ENCODE data around the gene LAMB1. TPM values are rescaled to one million over a fixed set of nuclear protein-coding genes. Genes with fewer than 3 reads are reported as not detected.

Gene LAMB1
- total RNA-seq, 2 experiments from 2014 or later: not detected

GRCh38 chr7:108037741-108038140 lies 34.8 kb upstream of the LAMB1 start:
- Histone ChIP-seq H3K9me3 (ENCODE audit: control insufficient read depth in 1 of 2, insufficient read depth in 1 of 2, low read length in 2 of 2) (no peaks in the 10 kb centered on the region), H3K27me3 (ENCODE audit: control insufficient read depth in 1 of 2, insufficient read depth in 2 of 2, low read length in 2 of 2) (no peaks in the 10 kb centered on the region), H3K36me3 (ENCODE audit: insufficient read depth, low read length) (no peaks in the 10 kb centered on the region), H3K27ac (ENCODE audit: low read depth in 1 of 2, low read length in 2 of 2) (no peak overlapping the region), H3K4me3 (ENCODE audit: low read length) (no peak overlapping the region), H3K4me1 (ENCODE audit: insufficient read depth, low read length) (no peaks in the 10 kb centered on the region)
- Mint-ChIP-seq H3K4me1 (ENCODE audit: low read depth) (no peaks in the 10 kb centered on the region), H3K36me3 (ENCODE audit: low read depth) (no peaks in the 10 kb centered on the region), H3K4me3 (no peak overlapping the region), H3K9me3 (no peaks in the 10 kb centered on the region), H3K27me3 (peaks cover 18% of the 10 kb centered on the region), H3K27ac (no peak overlapping the region)
- intact Hi-C loops (cut with DNase I, micrococcal nuclease): no loop called here
- TF ChIP-seq, protein P1, sequence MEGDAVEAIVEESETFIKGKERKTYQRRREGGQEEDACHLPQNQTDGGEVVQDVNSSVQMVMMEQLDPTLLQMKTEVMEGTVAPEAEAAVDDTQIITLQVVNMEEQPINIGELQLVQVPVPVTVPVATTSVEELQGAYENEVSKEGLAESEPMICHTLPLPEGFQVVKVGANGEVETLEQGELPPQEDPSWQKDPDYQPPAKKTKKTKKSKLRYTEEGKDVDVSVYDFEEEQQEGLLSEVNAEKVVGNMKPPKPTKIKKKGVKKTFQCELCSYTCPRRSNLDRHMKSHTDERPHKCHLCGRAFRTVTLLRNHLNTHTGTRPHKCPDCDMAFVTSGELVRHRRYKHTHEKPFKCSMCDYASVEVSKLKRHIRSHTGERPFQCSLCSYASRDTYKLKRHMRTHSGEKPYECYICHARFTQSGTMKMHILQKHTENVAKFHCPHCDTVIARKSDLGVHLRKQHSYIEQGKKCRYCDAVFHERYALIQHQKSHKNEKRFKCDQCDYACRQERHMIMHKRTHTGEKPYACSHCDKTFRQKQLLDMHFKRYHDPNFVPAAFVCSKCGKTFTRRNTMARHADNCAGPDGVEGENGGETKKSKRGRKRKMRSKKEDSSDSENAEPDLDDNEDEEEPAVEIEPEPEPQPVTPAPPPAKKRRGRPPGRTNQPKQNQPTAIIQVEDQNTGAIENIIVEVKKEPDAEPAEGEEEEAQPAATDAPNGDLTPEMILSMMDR (IDR thresholded peaks at IDR 0.05): no peak
- ChIA-PET POLR2A (no interaction called here), CTCF (no interaction called here)
- ATAC-seq (ENCODE audit: poor library complexity) (no peak), DNase-seq (no peak)

DNA sequence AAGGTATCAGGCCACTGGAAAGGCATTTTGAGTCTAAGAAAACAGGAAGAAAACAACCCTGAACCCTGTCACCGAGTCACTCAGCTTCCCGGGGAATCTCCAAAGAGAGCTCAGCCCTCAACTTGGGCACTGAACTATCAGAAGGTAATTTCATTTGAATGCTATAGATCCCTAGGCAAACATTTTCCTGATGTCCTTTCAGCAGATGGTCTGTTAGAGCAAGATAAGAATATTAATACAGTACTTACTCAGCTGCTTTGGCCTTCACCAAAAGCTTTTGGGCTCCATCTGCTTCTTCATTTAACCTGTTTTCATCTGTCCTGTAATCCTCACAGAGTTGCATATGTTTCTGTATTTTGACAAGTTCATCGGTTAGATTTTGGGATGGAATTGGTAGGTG lies 34.2 kb upstream of the LAMB1 start:
- Histone ChIP-seq H3K27me3 (ENCODE audit: control insufficient read depth in 1 of 2, insufficient read depth in 2 of 2, low read length in 2 of 2) (no peaks in the 10 kb centered on the region), H3K4me1 (ENCODE audit: insufficient read depth, low read length) (no peaks in the 10 kb centered on the region), H3K4me3 (ENCODE audit: low read length) (no peak overlapping the region), H3K9me3 (ENCODE audit: control insufficient read depth in 1 of 2, insufficient read depth in 1 of 2, low read length in 2 of 2) (no peaks in the 10 kb centered on the region), H3K27ac (ENCODE audit: low read depth in 1 of 2, low read length in 2 of 2) (no peak overlapping the region), H3K36me3 (ENCODE audit: insufficient read depth, low read length) (no peaks in the 10 kb centered on the region)
- TF ChIP-seq, protein P1 (IDR thresholded peaks at IDR 0.05): no peak
- no peak overlapping the region for H3K4me3 Mint-ChIP-seq
- no peak for ATAC-seq (ENCODE audit: poor library complexity)
- H3K4me1 Mint-ChIP-seq (ENCODE audit: low read depth): no peaks in the 10 kb centered on the region
- no peaks in the 10 kb centered on the region for H3K36me3 Mint-ChIP-seq (ENCODE audit: low read depth)
- POLR2A ChIA-PET: no interaction called here
- DNase-seq: no peak
- no peak overlapping the region for H3K27ac Mint-ChIP-seq
- H3K27me3 Mint-ChIP-seq: peaks cover 18% of the 10 kb centered on the region
- CTCF ChIA-PET: no interaction called here
- H3K9me3 Mint-ChIP-seq: no peaks in the 10 kb centered on the region
- intact Hi-C loops (cut with DNase I, micrococcal nuclease): no loop called here

GRCh38 chr7:108034586-108034985 lies 31.6 kb upstream of the LAMB1 start:
- H3K27ac ChIP-seq (ENCODE audit: low read depth in 1 of 2, low read length in 2 of 2): no peak overlapping the region
- Mint-ChIP-seq H3K4me3 (no peak overlapping the region), H3K27ac (no peak overlapping the region), H3K27me3 (peaks cover 14% of the 10 kb centered on the region), H3K36me3 (ENCODE audit: low read depth) (no peaks in the 10 kb centered on the region), H3K4me1 (ENCODE audit: low read depth) (no peaks in the 10 kb centered on the region), H3K9me3 (no peaks in the 10 kb centered on the region)
- ATAC-seq (ENCODE audit: poor library complexity) (no peak), DNase-seq (no peak)
- no peaks in the 10 kb centered on the region for H3K36me3 ChIP-seq (ENCODE audit: insufficient read depth, low read length)
- no peaks in the 10 kb centered on the region for H3K4me1 ChIP-seq (ENCODE audit: insufficient read depth, low read length)
- no peak overlapping the region for H3K4me3 ChIP-seq (ENCODE audit: low read length)
- TF ChIP-seq, protein P1 (IDR thresholded peaks at IDR 0.05): no peak
- intact Hi-C loops (cut with DNase I, micrococcal nuclease): no loop called here
- POLR2A ChIA-PET: no interaction called here
- CTCF ChIA-PET: no interaction called here
- no peaks in the 10 kb centered on the region for H3K27me3 ChIP-seq (ENCODE audit: control insufficient read depth in 1 of 2, insufficient read depth in 2 of 2, low read length in 2 of 2)
- H3K9me3 ChIP-seq (ENCODE audit: control insufficient read depth in 1 of 2, insufficient read depth in 1 of 2, low read length in 2 of 2): no peaks in the 10 kb centered on the region

Data from CD4-positive, alpha-beta T cell (primary cell).